ENCODE data around the gene MIOX. TPM values are rescaled to one million over a fixed set of nuclear protein-coding genes. Genes with fewer than 3 reads are reported as not detected.

MIOX gene
- total RNA-seq, 1 experiment from 2014 or later = 1.5 TPM

DNA sequence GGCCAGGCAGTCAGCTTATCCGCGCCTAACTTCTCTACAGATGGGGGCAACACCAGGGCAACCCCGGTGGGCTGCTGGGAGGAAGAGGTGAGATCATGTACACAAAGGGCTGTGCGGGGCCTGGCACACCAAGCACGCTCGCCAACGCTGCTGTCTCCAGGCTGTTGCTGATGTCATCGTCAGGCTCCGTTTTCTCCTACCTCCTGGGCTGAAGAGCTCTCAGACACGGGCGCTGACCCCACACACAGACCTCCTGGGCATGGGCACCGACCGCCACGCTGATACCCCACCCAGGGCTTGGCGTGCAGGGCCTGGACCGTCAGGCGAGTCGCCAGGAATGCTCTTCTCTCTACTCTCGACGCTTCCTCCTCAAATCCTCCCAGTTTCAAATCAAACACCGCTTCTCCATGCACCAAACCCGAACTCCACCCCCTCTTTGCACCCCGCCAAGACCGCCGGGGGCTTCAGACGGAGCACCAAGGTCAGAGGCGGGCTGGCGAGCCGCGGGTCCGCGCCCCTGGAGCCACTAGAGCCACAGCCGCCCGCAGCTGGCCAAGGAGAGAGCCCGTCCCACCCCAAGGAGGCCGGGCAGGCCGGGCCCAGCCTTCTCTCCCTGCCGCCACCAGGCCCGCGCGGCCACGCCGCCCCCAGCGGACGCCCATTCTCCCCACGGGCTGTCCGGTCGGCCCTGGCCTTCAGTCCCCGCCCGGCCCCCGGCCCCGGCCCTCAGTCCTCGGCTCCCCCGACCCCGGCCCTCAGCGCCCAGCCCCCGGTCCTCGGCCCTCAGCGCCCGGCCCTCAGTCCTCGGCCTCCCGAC lies 12.6 kb upstream of the MIOX start:
- Histone ChIP-seq H3K4me2 (peak overlapping the region; percentile 87), H3F3A (ENCODE audit: insufficient read depth, low read depth) (peaks cover 38% of the 10 kb centered on the region), H3K4me1 (replicated peaks; ENCODE audit: insufficient read depth) (peaks cover 53% of the 10 kb centered on the region), H3K9me2 (ENCODE audit: insufficient read depth) (no peaks in the 10 kb centered on the region), H3K36me3 (ENCODE audit: low read depth) (no peaks in the 10 kb centered on the region), H3K79me2 (ENCODE audit: low read depth) (peaks cover 52% of the 10 kb centered on the region), H4K20me1 (ENCODE audit: insufficient read depth) (peaks cover 51% of the 10 kb centered on the region), H2AFZ (no peak overlapping the region), H3K27ac (no peak overlapping the region), H3K9me3 (ENCODE audit: insufficient read depth, low read depth) (no peaks in the 10 kb centered on the region), H3K27me3 (ENCODE audit: insufficient read depth, low read depth) (no peaks in the 10 kb centered on the region), H3K4me3 (peak overlapping the region; percentile 77)
- CTCF ChIA-PET = no interaction called here
- TF ChIP-seq, protein P1, sequence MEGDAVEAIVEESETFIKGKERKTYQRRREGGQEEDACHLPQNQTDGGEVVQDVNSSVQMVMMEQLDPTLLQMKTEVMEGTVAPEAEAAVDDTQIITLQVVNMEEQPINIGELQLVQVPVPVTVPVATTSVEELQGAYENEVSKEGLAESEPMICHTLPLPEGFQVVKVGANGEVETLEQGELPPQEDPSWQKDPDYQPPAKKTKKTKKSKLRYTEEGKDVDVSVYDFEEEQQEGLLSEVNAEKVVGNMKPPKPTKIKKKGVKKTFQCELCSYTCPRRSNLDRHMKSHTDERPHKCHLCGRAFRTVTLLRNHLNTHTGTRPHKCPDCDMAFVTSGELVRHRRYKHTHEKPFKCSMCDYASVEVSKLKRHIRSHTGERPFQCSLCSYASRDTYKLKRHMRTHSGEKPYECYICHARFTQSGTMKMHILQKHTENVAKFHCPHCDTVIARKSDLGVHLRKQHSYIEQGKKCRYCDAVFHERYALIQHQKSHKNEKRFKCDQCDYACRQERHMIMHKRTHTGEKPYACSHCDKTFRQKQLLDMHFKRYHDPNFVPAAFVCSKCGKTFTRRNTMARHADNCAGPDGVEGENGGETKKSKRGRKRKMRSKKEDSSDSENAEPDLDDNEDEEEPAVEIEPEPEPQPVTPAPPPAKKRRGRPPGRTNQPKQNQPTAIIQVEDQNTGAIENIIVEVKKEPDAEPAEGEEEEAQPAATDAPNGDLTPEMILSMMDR (conservative IDR thresholded peaks at IDR 0.05) = no peak
- TF ChIP-seq EZH2 (IDR thresholded peaks at IDR 0.05; ENCODE audit: low read depth) = no peak
- BruUV-seq (replicated peaks) = TSS peak; percentile 58
- intact Hi-C loops (cut with micrococcal nuclease; ENCODE audit: unreplicated experiment) = no loop called here
- DNase-seq = peak; percentile 46
- POLR2A ChIA-PET (ENCODE audit: unreplicated experiment) = no interaction called here

DNA sequence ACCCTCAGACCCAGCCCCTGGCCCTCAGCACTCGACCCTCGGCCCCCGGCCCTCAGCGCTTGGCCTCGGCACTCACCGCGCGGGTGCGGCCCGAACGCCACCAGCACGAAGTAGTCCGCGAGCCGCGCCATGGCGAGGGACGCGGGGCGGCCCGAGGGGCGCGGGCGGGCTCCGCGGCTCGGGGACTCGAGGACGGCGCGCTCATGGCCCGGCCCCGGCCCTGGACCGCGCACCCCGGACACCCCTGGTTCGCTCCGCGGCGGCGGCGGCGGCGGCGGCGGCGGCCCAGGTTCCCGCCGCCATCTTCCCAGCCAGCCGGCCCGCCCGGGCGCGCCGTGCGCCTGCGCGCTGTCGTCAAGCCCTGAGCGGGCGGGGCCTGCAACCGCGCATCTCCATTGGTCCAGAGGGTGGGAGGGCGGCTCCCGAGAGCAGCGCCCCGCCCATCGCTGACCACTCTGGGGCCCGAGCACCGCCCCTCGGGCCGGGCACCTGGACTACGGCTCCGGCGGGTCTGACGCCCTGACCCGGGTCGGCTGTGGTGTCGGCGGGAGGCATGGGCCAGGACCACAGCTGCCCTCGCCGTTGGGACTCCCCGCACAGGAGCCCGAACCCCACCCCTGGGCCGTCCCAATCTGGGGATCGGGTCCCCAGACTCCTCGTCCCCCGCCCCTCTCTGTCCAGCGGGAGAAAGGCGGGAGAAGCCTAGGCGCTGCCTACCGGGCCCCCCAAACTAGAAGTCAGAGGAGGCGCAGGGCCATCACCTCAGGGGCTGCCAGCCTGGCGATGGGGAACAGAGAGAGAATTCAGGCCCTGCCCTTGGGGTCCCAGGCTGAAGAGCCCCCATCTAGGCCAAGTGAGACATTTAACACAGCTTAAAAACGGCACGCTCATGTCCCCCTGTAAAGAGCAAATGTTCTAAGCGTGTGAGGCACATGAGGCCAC lies 11.7 kb upstream of the MIOX start, which contains the start of gene SBF1:
Gene SBF1 (minus strand): TSS at position 326 of the 942 bp plus-strand sequence. CDS start 195 bp downstream, at position 131.
- H3K27ac ChIP-seq = no peak within 1 kb of the TSS
- peaks cover 46% of the 10 kb centered on the region for H3K79me2 ChIP-seq (ENCODE audit: low read depth)
- peak within 1 kb of the TSS; percentile 77 for H3K4me3 ChIP-seq
- CTCF ChIA-PET = no interaction called here
- peak within 1 kb of the TSS; percentile 97 for H3K4me2 ChIP-seq
- peaks cover 44% of the 10 kb centered on the region for H3K4me1 ChIP-seq (replicated peaks; ENCODE audit: insufficient read depth)
- POLR2A ChIA-PET (ENCODE audit: unreplicated experiment) = no interaction called here
- H3K9me2 ChIP-seq (ENCODE audit: insufficient read depth) = no peaks in the 10 kb centered on the region
- no peaks in the 10 kb centered on the region for H3K36me3 ChIP-seq (ENCODE audit: low read depth)
- peak within 1 kb of the TSS; percentile 91 for H2AFZ ChIP-seq
- BruUV-seq (replicated peaks) = TSS peak; percentile 93
- H3F3A ChIP-seq (ENCODE audit: insufficient read depth, low read depth) = peaks cover 37% of the 10 kb centered on the region
- no peaks in the 10 kb centered on the region for H3K27me3 ChIP-seq (ENCODE audit: insufficient read depth, low read depth)
- H4K20me1 ChIP-seq (ENCODE audit: insufficient read depth) = peaks cover 43% of the 10 kb centered on the region
- H3K9me3 ChIP-seq (ENCODE audit: insufficient read depth, low read depth) = no peaks in the 10 kb centered on the region
- intact Hi-C loops (cut with micrococcal nuclease; ENCODE audit: unreplicated experiment) = loop anchor here (1.0 kb wide), 1 partner anchor 33 kb away; the partner anchor contains the start of gene NCAPH2
- TF ChIP-seq, protein P1 (conservative IDR thresholded peaks at IDR 0.05) = no peak
- no peak for TF ChIP-seq EZH2 (IDR thresholded peaks at IDR 0.05; ENCODE audit: low read depth)
- DNase-seq = peak; percentile 82 to 92

DNA sequence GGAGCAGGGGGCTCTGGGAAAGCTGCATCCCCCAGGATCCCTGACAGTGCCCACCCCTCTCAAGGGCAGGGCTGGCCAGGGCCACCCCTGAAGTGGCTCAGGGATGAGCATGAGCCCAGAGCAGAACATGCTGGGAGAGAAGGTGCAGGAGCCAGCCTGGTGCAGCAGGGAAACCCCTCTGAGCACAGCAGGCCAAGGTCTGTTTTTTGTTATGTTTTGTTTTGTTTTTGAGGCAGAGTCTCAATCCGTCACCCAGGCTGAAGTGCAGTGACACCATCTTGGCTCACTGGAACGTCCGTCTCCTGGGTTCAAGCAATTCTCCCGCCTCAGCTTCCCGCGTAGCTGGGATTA lies 11.0 kb upstream of the MIOX start:
- H3K9me2 ChIP-seq (ENCODE audit: insufficient read depth) = no peaks in the 10 kb centered on the region

More for the DNA sequence above, 11.0 kb upstream of the MIOX start:
- Histone ChIP-seq H3K9me3 (ENCODE audit: insufficient read depth, low read depth) (no peaks in the 10 kb centered on the region), H4K20me1 (ENCODE audit: insufficient read depth) (peaks cover 36% of the 10 kb centered on the region), H3K4me2 (peak overlapping the region; percentile 97), H3K4me1 (replicated peaks; ENCODE audit: insufficient read depth) (peaks cover 37% of the 10 kb centered on the region), H3K27ac (no peak overlapping the region), H3K36me3 (ENCODE audit: low read depth) (no peaks in the 10 kb centered on the region), H3F3A (ENCODE audit: insufficient read depth, low read depth) (peaks cover 36% of the 10 kb centered on the region; the same call in 1 of the 2 replicates), H3K27me3 (ENCODE audit: insufficient read depth, low read depth) (no peaks in the 10 kb centered on the region), H3K79me2 (ENCODE audit: low read depth) (peaks cover 40% of the 10 kb centered on the region), H3K4me3 (peak overlapping the region; percentile 65; the same call in 1 of the 2 replicates), H2AFZ (peak overlapping the region; percentile 91)
- BruUV-seq (replicated peaks) = no TSS peak
- no peak for DNase-seq
- CTCF ChIA-PET = no interaction called here
- TF ChIP-seq EZH2 (IDR thresholded peaks at IDR 0.05; ENCODE audit: low read depth) = no peak
- TF ChIP-seq, protein P1 (conservative IDR thresholded peaks at IDR 0.05) = no peak
- POLR2A ChIA-PET (ENCODE audit: unreplicated experiment) = no interaction called here
- intact Hi-C loops (cut with micrococcal nuclease; ENCODE audit: unreplicated experiment) = loop anchor here (1.0 kb wide), 1 partner anchor 33 kb away; the partner anchor contains the start of gene NCAPH2

Measured in PC-9 (cell line).